Stimulated activated CD4-positive, alpha-beta T cell treated with anti-CD3 and anti-CD28 coated beads, Interleukin-1b, Interleukin-23, amount 100 ng/mL, for 1 hour (primary cell): ENCODE data around the gene SMPX.

ENCODE experiments used
- DNase-seq, 2 donors: peaks; one replicate each; pipeline ENCODE4 v3.0.0-alpha.2; 2020; ENCODE audit warnings: low read depth in 2 of 2

SMPX gene

DNA sequence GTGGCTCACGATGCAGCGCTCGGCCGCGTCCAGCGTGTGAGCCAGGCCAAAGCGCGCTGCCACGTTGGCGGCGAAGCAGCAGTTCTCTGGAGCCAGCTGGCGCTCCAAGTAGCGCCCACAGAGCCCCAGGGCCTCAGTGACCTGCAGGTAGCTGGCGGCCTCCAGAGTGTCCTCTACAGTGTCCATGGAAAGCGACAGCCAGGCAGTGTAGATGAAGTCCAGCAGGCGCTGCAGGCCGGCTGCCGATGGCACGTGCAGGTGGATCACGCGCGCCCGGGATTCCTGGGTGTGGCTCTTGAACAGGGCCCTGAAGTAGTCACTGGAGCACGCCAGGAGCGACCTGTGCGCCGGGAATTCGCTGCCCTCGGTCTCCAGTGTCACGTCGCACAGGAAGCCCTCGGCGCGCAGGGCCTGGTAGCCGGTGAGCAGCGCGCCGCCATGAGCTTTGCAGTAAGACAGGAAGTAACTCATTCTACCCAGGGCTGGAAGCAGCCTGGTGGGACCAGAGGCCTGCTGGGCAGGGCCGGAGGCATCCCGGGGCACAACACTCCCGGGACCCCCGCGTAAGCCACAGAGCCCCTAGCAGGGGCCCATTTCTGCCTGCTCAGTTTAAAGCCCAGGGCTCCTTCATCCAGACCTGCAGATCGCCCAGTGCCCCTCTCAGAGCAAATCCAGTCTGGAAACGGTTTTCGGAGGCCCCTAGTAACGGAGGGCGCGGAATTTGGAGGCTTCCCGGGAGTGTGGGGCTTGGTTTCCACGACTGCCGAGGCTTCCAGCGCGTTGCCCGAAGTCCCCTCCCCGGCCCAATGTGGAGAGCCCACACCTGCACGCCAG, 100.4 kb downstream of the SMPX start:
- DNase-seq = no peak

DNA sequence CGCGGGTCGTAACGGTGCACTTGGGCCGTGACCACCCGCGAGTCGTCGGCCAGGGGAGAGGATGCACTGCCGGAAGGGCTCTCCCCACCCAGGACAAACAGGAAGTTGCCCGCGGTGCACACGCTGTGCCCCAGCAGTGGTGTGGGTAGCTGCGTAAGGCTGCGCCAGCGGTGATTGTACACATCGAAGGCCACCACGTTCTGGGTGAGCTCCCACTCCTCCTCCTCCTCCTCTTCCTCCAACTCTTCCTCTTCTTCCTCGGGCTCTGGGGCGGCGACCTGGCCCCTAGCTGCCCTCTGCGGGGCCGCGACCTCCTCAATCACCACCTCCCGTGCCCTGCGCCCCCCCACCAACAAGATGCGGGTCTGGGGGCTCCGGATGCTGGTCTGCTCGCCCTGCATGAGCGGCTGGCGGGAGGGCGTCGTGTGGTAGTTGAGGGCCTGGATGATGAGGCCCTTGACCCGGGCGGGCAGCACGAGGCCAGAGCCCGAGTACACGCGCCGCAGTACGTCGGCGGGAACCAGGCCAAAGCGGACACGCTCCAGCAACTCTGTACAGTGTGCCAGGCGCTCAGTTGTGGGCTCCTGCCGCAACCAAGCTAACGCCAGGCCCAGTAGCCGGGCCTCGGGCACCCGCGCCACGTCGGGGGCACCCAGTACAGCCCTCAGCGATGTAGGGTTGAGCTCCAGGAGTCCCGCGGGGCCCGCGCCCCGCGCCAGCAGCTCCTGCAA, 101.2 kb downstream of the SMPX start:
- no peak for DNase-seq
